Gastrocnemius medialis (tissue), 4 donors: ENCODE data around the gene MAP1LC3A. TPM values are rescaled to one million over a fixed set of nuclear protein-coding genes. Genes with fewer than 3 reads are reported as not detected.

Source experiments
- ATAC-seq, 2 donors: fragments of 150-250 bp; one replicate each; pipeline ENCODE4 v1.9.1; 2016
- DNase-seq, 2 donors: peaks; one replicate each; pipeline ENCODE4 v3.0.0-alpha.2; 2019
- H3K27ac ChIP-seq, 4 donors: fragments of 200-600 bp; sonication (generic); 1 replicate in 1 of 4; 2 replicates in 3 of 4; pipeline ENCODE4 v1.5.1; 2016 to 2018; ENCODE audit warnings: mild to moderate bottlenecking in 2 of 4, moderate library complexity in 1 of 4
- H3K27me3 ChIP-seq, 3 donors: fragments of 200-600 bp; sonication (generic) in 2 of 3; 1 replicate in 1 of 3; 2 replicates in 2 of 3; pipeline versions ENCODE4 v1.5.1 to v1.6.0; 2016 to 2019; ENCODE audit warnings: mild to moderate bottlenecking in 1 of 3, moderate library complexity in 1 of 3
- H3K36me3 ChIP-seq, 2 donors: fragments of 200-600 bp; sonication (generic) in 1 of 2; one replicate each; pipeline ENCODE4 v1.5.1; 2017 to 2018
- H3K4me1 ChIP-seq, 2 donors: fragments of 200-600 bp; sonication (generic) in 1 of 2; one replicate each; pipeline ENCODE4 v1.5.1; 2016 to 2017; ENCODE audit warnings: mild to moderate bottlenecking in 2 of 2
- H3K4me3 ChIP-seq, 4 donors: fragments of 200-600 bp; sonication (generic) in 3 of 4; 1 replicate in 1 of 4; 2 replicates in 3 of 4; pipeline ENCODE4 v1.5.1; 2016 to 2019; ENCODE audit warnings: mild to moderate bottlenecking in 2 of 4
- H3K9me3 ChIP-seq, 3 donors: fragments of 200-600 bp; sonication (generic) in 2 of 3; 1 replicate in 1 of 3; 2 replicates in 2 of 3; pipeline ENCODE4 v1.5.1; 2016 to 2019
- POLR2A ChIP-seq, 2 donors: fragments of 450-650 bp; IDR thresholded peaks; one replicate each; pipeline ENCODE4 v1.6.1; 2017; ENCODE audit warnings: antibody characterized with exemption in 2 of 2, mild to moderate bottlenecking in 2 of 2, moderate library complexity in 2 of 2
- in situ Hi-C, 4 donors: fragments of 200-750 bp; cut with MboI; loops; one replicate each; pipeline versions ENCODE4 v1.15.0 to v1.8.0; 2017; ENCODE audit warnings: low sequenced_read_pairs in 4 of 4
- intact Hi-C: fragments of 100-400 bp; cut with DNase I; formaldehyde crosslinking; loops from one replicate; pipeline ENCODE4 v1.15.1; 2023; ENCODE audit warnings: low total_unique reads
- total RNA-seq, 4 donors: library from RNA; depleted of rRNA; stranded (reverse); fragments of >200 nt; gene quantifications; one replicate each; pipeline versions ENCODE4 v1.1.0 to v1.2.3, GENCODE V29; 2016
- TF ChIP-seq, protein P1 (sequence below), 5 experiments: fragments of 450-650 bp in 3 of 5; fragments of 200-600 bp in 2 of 5; sonication (generic) in 2 of 5; IDR thresholded peaks in 4 of 5; conservative IDR thresholded peaks in 1 of 5; 1 replicate in 4 of 5; 2 replicates in 1 of 5; pipeline ENCODE4 v1.5.1; 2016 to 2019; ENCODE audit warnings: antibody characterized with exemption in 5 of 5, mild to moderate bottlenecking in 3 of 5, moderate library complexity in 3 of 5

Gene MAP1LC3A
- total RNA-seq, 4 donors from 2014 or later: 41.5 to 62.7 (median 56.4) TPM

DNA sequence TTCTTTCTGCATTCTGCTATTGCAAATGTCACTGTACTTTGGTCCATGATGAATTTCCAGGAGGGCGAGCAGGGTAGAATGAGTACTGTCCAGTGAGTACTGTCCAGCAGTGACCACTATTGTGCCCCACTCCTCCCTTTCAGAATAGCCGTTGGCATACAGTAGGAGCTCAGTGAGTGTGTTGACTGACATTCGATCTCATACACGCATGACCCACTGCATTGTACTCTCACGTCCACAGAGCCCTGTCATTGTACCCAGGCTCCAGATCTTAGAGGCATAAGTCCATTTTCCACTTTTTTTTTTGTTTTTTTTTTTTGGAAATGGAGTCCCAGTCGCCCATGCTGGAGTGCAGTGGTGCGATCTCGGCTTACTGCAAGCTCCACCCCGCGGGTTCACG lies 34.1 kb upstream of the MAP1LC3A start:
- TF ChIP-seq, protein P1, sequence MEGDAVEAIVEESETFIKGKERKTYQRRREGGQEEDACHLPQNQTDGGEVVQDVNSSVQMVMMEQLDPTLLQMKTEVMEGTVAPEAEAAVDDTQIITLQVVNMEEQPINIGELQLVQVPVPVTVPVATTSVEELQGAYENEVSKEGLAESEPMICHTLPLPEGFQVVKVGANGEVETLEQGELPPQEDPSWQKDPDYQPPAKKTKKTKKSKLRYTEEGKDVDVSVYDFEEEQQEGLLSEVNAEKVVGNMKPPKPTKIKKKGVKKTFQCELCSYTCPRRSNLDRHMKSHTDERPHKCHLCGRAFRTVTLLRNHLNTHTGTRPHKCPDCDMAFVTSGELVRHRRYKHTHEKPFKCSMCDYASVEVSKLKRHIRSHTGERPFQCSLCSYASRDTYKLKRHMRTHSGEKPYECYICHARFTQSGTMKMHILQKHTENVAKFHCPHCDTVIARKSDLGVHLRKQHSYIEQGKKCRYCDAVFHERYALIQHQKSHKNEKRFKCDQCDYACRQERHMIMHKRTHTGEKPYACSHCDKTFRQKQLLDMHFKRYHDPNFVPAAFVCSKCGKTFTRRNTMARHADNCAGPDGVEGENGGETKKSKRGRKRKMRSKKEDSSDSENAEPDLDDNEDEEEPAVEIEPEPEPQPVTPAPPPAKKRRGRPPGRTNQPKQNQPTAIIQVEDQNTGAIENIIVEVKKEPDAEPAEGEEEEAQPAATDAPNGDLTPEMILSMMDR (IDR thresholded peaks at IDR 0.05 in 4 of 5, conservative IDR thresholded peaks at IDR 0.05 in 1 of 5): no peak
- TF ChIP-seq POLR2A (IDR thresholded peaks at IDR 0.05): no peak
- intact Hi-C loops: loop anchor here (5.0 kb wide), 1 partner anchor 332 kb away; no protein-coding TSS in a partner anchor
- Histone ChIP-seq H3K9me3 (no peaks in the 10 kb centered on the region), H3K36me3 (peaks cover 0 to 20% of the 10 kb centered on the region in 2 donors), H3K4me1 (peaks cover 73 to 75% of the 10 kb centered on the region in 2 donors), H3K4me3 (no peak overlapping the region), H3K27ac (peak overlapping the region; percentile 78 to 87 (median 79)), H3K27me3 (no peaks in the 10 kb centered on the region)
- in situ Hi-C loops: loop anchor here in 1 of 4 donors (5.0 kb wide), 1 partner anchor 212 kb away; no protein-coding TSS in a partner anchor
- DNase-seq (peak in 1 of 2 donors; percentile 19), ATAC-seq (peak in 1 of 2 donors; percentile 29)

DNA sequence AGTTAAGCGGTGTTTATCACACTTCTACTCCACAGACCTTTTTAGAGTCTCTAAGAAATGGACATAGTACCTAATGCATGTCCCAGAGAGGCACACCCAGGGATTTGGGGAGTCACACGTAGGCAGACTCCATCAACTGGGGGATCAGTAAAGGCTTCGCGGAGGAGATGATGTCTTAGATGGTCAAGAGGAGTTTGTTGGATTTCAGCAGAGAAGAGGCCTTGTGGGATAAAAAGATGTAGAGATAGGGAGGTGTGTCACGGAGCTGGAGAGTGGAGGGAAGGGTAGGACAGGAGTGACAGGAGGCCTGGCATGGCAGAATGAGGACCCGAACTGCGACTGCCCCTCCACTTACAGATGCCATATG lies 33.2 kb upstream of the MAP1LC3A start:
- ATAC-seq (no peak), DNase-seq (no peak)
- Histone ChIP-seq H3K4me3 (no peak overlapping the region), H3K4me1 (peaks cover 64 to 74% of the 10 kb centered on the region in 2 donors), H3K27me3 (no peaks in the 10 kb centered on the region), H3K9me3 (no peaks in the 10 kb centered on the region), H3K27ac (peak overlapping the region; percentile 78 to 87 (median 79)), H3K36me3 (peaks cover 0 to 23% of the 10 kb centered on the region in 2 donors)
- intact Hi-C loops: loop anchor here (5.0 kb wide), 1 partner anchor 163 kb away; the partner anchor contains the start of gene ITCH
- TF ChIP-seq, protein P1 (IDR thresholded peaks at IDR 0.05 in 4 of 5, conservative IDR thresholded peaks at IDR 0.05 in 1 of 5): no peak
- no peak for TF ChIP-seq POLR2A (IDR thresholded peaks at IDR 0.05)
- in situ Hi-C loops: loop anchor here in 1 of 4 donors (25.0 kb wide), 1 partner anchor 187 kb away; the partner anchor contains the start of gene TP53INP2

- DNase-seq (peak; percentile 84 to 91), ATAC-seq (peak; percentile 91 to 93)
- H3K36me3 ChIP-seq: peaks cover 0 to 28% of the 10 kb centered on the region in 2 donors
- no peaks in the 10 kb centered on the region for H3K9me3 ChIP-seq
- peak overlapping the region; percentile 78 to 87 (median 79) for H3K27ac ChIP-seq
- no peak overlapping the region for H3K4me3 ChIP-seq
- TF ChIP-seq, protein P1 (IDR thresholded peaks at IDR 0.05 in 4 of 5, conservative IDR thresholded peaks at IDR 0.05 in 1 of 5): no peak
- no peak for TF ChIP-seq POLR2A (IDR thresholded peaks at IDR 0.05)
- no peaks in the 10 kb centered on the region for H3K27me3 ChIP-seq
- H3K4me1 ChIP-seq: peaks cover 60 to 68% of the 10 kb centered on the region in 2 donors
- intact Hi-C loops: loop anchor here (5.0 kb wide), 1 partner anchor 164 kb away; the partner anchor contains the start of gene ITCH
- in situ Hi-C loops: loop anchor here in 1 of 4 donors (25.0 kb wide), 1 partner anchor 186 kb away; the partner anchor contains the start of gene TP53INP2
Observed at GRCh38 chr20:34525709-34526416, 32.7 kb upstream of the MAP1LC3A start.

- in situ Hi-C loops (loop anchor here in 1 of 4 donors (25.0 kb wide), 1 partner anchor 186 kb away; the partner anchor contains the start of gene TP53INP2), intact Hi-C loops (loop anchor here (5.0 kb wide), 1 partner anchor 164 kb away; the partner anchor contains the start of gene ITCH)
- Histone ChIP-seq H3K36me3 (peaks cover 0 to 28% of the 10 kb centered on the region in 2 donors), H3K27me3 (no peaks in the 10 kb centered on the region), H3K4me1 (peaks cover 56 to 65% of the 10 kb centered on the region in 2 donors), H3K4me3 (no peak overlapping the region), H3K9me3 (no peaks in the 10 kb centered on the region), H3K27ac (peak overlapping the region; percentile 78 to 87 (median 79))
- no peak for ATAC-seq
- no peak for DNase-seq
- no peak for TF ChIP-seq POLR2A (IDR thresholded peaks at IDR 0.05)
- TF ChIP-seq, protein P1 (IDR thresholded peaks at IDR 0.05 in 4 of 5, conservative IDR thresholded peaks at IDR 0.05 in 1 of 5): no peak
Observed at GRCh38 chr20:34526466-34526865, 32.1 kb upstream of the MAP1LC3A start.
